GM19468 (cell line): ENCODE results near the gene LIN9.
"Not testable (repeated sequence)": the region's sequence is repeated elsewhere in the genome, so short reads cannot be mapped to it uniquely, and the experiment has no call there.

Source experiments
- ATAC-seq: cut with Tn5 transposase; IDR thresholded peaks from one replicate; pipeline ENCODE4 v1.9.1; 2021; ENCODE audit warnings: mild to moderate bottlenecking, moderate library complexity, moderate number of reproducible peaks; ENCODE audit not compliant: unreplicated experiment; ENCODE audit errors: extremely low read depth

LIN9 gene

GRCh38 chr1:226220473-226221189, 88.3 kb downstream of the LIN9 start:
- no peak for ATAC-seq

- ATAC-seq = no peak
Observed at GRCh38 chr1:226217273-226217672, 91.7 kb downstream of the LIN9 start.

GRCh38 chr1:226216056-226216455, 92.9 kb downstream of the LIN9 start:
- no peak for ATAC-seq

- no peak for ATAC-seq
Observed at GRCh38 chr1:226215239-226215638, 93.7 kb downstream of the LIN9 start.

- no peak for ATAC-seq
Observed at GRCh38 chr1:226212545-226212944, 96.4 kb downstream of the LIN9 start.

- no peak for ATAC-seq
Observed at GRCh38 chr1:226211181-226211821, 97.7 kb downstream of the LIN9 start.

GRCh38 chr1:226210571-226211176, 98.3 kb downstream of the LIN9 start:
- ATAC-seq = no peak

GRCh38 chr1:226209307-226210059, 99.5 kb downstream of the LIN9 start:
- no peak for ATAC-seq

- no peak for ATAC-seq
Observed at GRCh38 chr1:226207048-226207447, 101.9 kb downstream of the LIN9 start.

- ATAC-seq = no peak
Observed at GRCh38 chr1:226204198-226204597, 104.8 kb downstream of the LIN9 start.

GRCh38 chr1:226203655-226204054, 105.3 kb downstream of the LIN9 start:
- no peak for ATAC-seq

GRCh38 chr1:226203240-226203639, 105.7 kb downstream of the LIN9 start:
- ATAC-seq = no peak

GRCh38 chr1:226202666-226203065, 106.3 kb downstream of the LIN9 start:
- ATAC-seq = not testable (repeated sequence)

GRCh38 chr1:226202246-226202645, 106.7 kb downstream of the LIN9 start:
- ATAC-seq = no peak

GRCh38 chr1:226201029-226201593, 107.9 kb downstream of the LIN9 start:
- ATAC-seq = no peak

GRCh38 chr1:226199971-226200370, 109.0 kb downstream of the LIN9 start:
- ATAC-seq = no peak

GRCh38 chr1:226195144-226195543, 113.8 kb downstream of the LIN9 start:
- no peak for ATAC-seq

- ATAC-seq = no peak
Observed at GRCh38 chr1:226187380-226187779, 121.6 kb downstream of the LIN9 start.

GRCh38 chr1:226187019-226187322, 122.0 kb downstream of the LIN9 start:
- ATAC-seq = no peak

GRCh38 chr1:226186124-226187018, 122.6 kb downstream of the LIN9 start, which contains the start of gene ACBD3:
Gene ACBD3, minus strand, starts transcription at chr1:226186741. Its CDS starts 66 bp downstream, at chr1:226186675.
- peak; percentile 79 for ATAC-seq
